Measurements from ENCODE around the gene GFY.

The GFY gene

GRCh38 chr19:49400029-49400428, 25.2 kb upstream of the GFY start:
- TF ChIP-seq Cebpa-rat (IDR thresholded peaks at IDR 0.05): no peak
- Histone ChIP-seq H3K4me3 (no peak overlapping the region), H3K9me3 (replicated peaks in 1 of 11) (no peaks in the 10 kb centered on the region), H3K27ac (no peak overlapping the region), H3K9ac (no peak overlapping the region), H3K4me1 (peaks cover 15 to 79% (median 63%) of the 10 kb centered on the region in 10 experiments), H3K36me3 (no peaks in the 10 kb centered on the region), H3K4me2 (peak overlapping the region in 1 of 11 experiments; percentile 48; a peak in 1 of 22 replicates), H4K20me1 (no peaks in the 10 kb centered on the region), H3K27me3 (peaks cover 0 to 4% (median 0%) of the 10 kb centered on the region in 11 experiments; a peak in 3 of 22 replicates)

GRCh38 chr19:49403404-49404187, 21.6 kb upstream of the GFY start:
- peak in 1 of 11 experiments; percentile 69; a peak in 1 of 22 replicates for TF ChIP-seq Cebpa-rat (IDR thresholded peaks at IDR 0.05)
- no peaks in the 10 kb centered on the region for H3K27me3 ChIP-seq
- peak overlapping the region; percentile 15 to 95 (median 73) for H3K4me2 ChIP-seq
- peaks cover 36 to 87% (median 77%) of the 10 kb centered on the region in 10 experiments for H3K4me1 ChIP-seq
- H3K9me3 ChIP-seq (replicated peaks in 1 of 11): no peaks in the 10 kb centered on the region
- peak overlapping the region in 8 of 11 experiments; percentile 24 to 75 (median 64); a peak in 16 of 22 replicates for H3K27ac ChIP-seq
- no peak overlapping the region for H3K4me3 ChIP-seq
- no peaks in the 10 kb centered on the region for H3K36me3 ChIP-seq
- peak overlapping the region in 8 of 11 experiments; percentile 1 to 67 (median 48); a peak in 12 of 22 replicates for H3K9ac ChIP-seq
- H4K20me1 ChIP-seq: no peaks in the 10 kb centered on the region

GRCh38 chr19:49407079-49407478, 18.1 kb upstream of the GFY start:
- Histone ChIP-seq H3K36me3 (no peaks in the 10 kb centered on the region), H3K9ac (no peak overlapping the region), H4K20me1 (no peaks in the 10 kb centered on the region), H3K4me2 (peak overlapping the region; percentile 85 to 99 (median 93); a peak in 21 of 22 replicates), H3K9me3 (replicated peaks in 1 of 11) (no peaks in the 10 kb centered on the region), H3K27ac (no peak overlapping the region), H3K27me3 (no peaks in the 10 kb centered on the region), H3K4me3 (no peak overlapping the region), H3K4me1 (peaks cover 71 to 100% (median 99%) of the 10 kb centered on the region in 10 experiments)
- TF ChIP-seq Cebpa-rat (IDR thresholded peaks at IDR 0.05): no peak

- H3K27ac ChIP-seq: peak overlapping the region in 3 of 11 experiments; percentile 74 to 85 (median 81); a peak in 3 of 22 replicates
- H3K9ac ChIP-seq: no peak overlapping the region
- H3K4me1 ChIP-seq: peaks cover 73 to 100% (median 99%) of the 10 kb centered on the region in 10 experiments
- H3K4me2 ChIP-seq: peak overlapping the region; percentile 85 to 99 (median 93)
- H3K36me3 ChIP-seq: no peaks in the 10 kb centered on the region
- TF ChIP-seq Cebpa-rat (IDR thresholded peaks at IDR 0.05): no peak
- no peaks in the 10 kb centered on the region for H4K20me1 ChIP-seq
- no peaks in the 10 kb centered on the region for H3K9me3 ChIP-seq (replicated peaks in 1 of 11)
- H3K4me3 ChIP-seq: no peak overlapping the region
- H3K27me3 ChIP-seq: no peaks in the 10 kb centered on the region
These were observed 17.6 kb upstream of the GFY start for GRCh38 chr19:49407482-49408015.

- H3K27ac ChIP-seq: peak overlapping the region; percentile 59 to 89 (median 81); a peak in 21 of 22 replicates
- H3K4me1 ChIP-seq: peaks cover 75 to 100% (median 99%) of the 10 kb centered on the region in 10 experiments
- H3K36me3 ChIP-seq: no peaks in the 10 kb centered on the region
- peak overlapping the region; percentile 85 to 99 (median 93) for H3K4me2 ChIP-seq
- H3K9ac ChIP-seq: peak overlapping the region; percentile 34 to 71 (median 61); a peak in 19 of 22 replicates
- H3K4me3 ChIP-seq: peak overlapping the region in 7 of 10 experiments; percentile 8 to 50 (median 36); a peak in 11 of 20 replicates
- H3K27me3 ChIP-seq: no peaks in the 10 kb centered on the region
- no peak for TF ChIP-seq Cebpa-rat (IDR thresholded peaks at IDR 0.05)
- no peaks in the 10 kb centered on the region for H4K20me1 ChIP-seq
- H3K9me3 ChIP-seq (replicated peaks in 1 of 11): no peaks in the 10 kb centered on the region
These were observed 16.3 kb upstream of the GFY start for GRCh38 chr19:49408816-49409440.

GRCh38 chr19:49409441-49410029, 15.7 kb upstream of the GFY start:
- no peaks in the 10 kb centered on the region for H3K9me3 ChIP-seq (replicated peaks in 1 of 11)
- H3K4me2 ChIP-seq: peak overlapping the region; percentile 85 to 99 (median 93)
- peak overlapping the region in 7 of 10 experiments; percentile 8 to 50 (median 36); a peak in 11 of 20 replicates for H3K4me3 ChIP-seq
- no peaks in the 10 kb centered on the region for H4K20me1 ChIP-seq
- no peak for TF ChIP-seq Cebpa-rat (IDR thresholded peaks at IDR 0.05)
- H3K27ac ChIP-seq: peak overlapping the region; percentile 59 to 89 (median 81); a peak in 21 of 22 replicates
- no peaks in the 10 kb centered on the region for H3K27me3 ChIP-seq
- H3K36me3 ChIP-seq: no peaks in the 10 kb centered on the region
- H3K9ac ChIP-seq: peak overlapping the region; percentile 34 to 71 (median 61); a peak in 19 of 22 replicates
- H3K4me1 ChIP-seq: peaks cover 81 to 100% (median 99%) of the 10 kb centered on the region in 10 experiments

- 0 out of 22 replicates have a peak overlapping the region, but pooled peaks of 4 of the 11 experiments have one; percentile 0 to 34 (median 22) for H3K9ac ChIP-seq
- peak overlapping the region in 9 of 11 experiments; percentile 21 to 86 (median 81); a peak in 13 of 22 replicates for H3K27ac ChIP-seq
- no peaks in the 10 kb centered on the region for H3K36me3 ChIP-seq
These were observed 13.4 kb upstream of the GFY start for GRCh38 chr19:49411681-49412326.

GRCh38 chr19:49413348-49413747, 11.8 kb upstream of the GFY start:
- H3K27me3 ChIP-seq: no peaks in the 10 kb centered on the region
- no peaks in the 10 kb centered on the region for H3K36me3 ChIP-seq
- H3K4me3 ChIP-seq: peak overlapping the region in 3 of 10 experiments; percentile 2 to 40 (median 8); a peak in 2 of 20 replicates
- H4K20me1 ChIP-seq: no peaks in the 10 kb centered on the region
- peak overlapping the region; percentile 0 to 78 (median 71); a peak in 16 of 22 replicates for H3K9ac ChIP-seq
- H3K27ac ChIP-seq: peak overlapping the region in 10 of 11 experiments; percentile 44 to 86 (median 80); a peak in 17 of 22 replicates
- no peak for TF ChIP-seq Cebpa-rat (IDR thresholded peaks at IDR 0.05)
- no peaks in the 10 kb centered on the region for H3K9me3 ChIP-seq (replicated peaks in 1 of 11)
- H3K4me2 ChIP-seq: peak overlapping the region; percentile 79 to 99 (median 93)
- peaks cover 100% of the 10 kb centered on the region in 10 experiments for H3K4me1 ChIP-seq

More at GRCh38 chr19:49411681-49412326, 13.4 kb upstream of the GFY start:
- no peaks in the 10 kb centered on the region for H3K9me3 ChIP-seq (replicated peaks in 1 of 11)
- H3K4me2 ChIP-seq: peak overlapping the region; percentile 79 to 99 (median 93)
- H4K20me1 ChIP-seq: no peaks in the 10 kb centered on the region
- H3K27me3 ChIP-seq: no peaks in the 10 kb centered on the region
- no peak for TF ChIP-seq Cebpa-rat (IDR thresholded peaks at IDR 0.05)
- H3K4me3 ChIP-seq: peak overlapping the region in 3 of 10 experiments; percentile 3 to 26 (median 20); a peak in 1 of 20 replicates
- peaks cover 100% of the 10 kb centered on the region in 10 experiments for H3K4me1 ChIP-seq
